ENCODE data around the gene MYO5B.

GRCh38 chr18:49876536-49876935 is 318.4 kb downstream of the MYO5B start:
- TF ChIP-seq GATA3 (IDR thresholded peaks at IDR 0.05; ENCODE audit: low read depth, low read length) (no peak), GATA2 (IDR thresholded peaks at IDR 0.05; ENCODE audit: low read depth, low read length) (no peak)

Measured in SH-SY5Y (cell line).